HG03064 (cell line): ENCODE results near the gene SETDB1.
"Not testable (repeated sequence)": the region's sequence is repeated elsewhere in the genome, so short reads cannot be mapped to it uniquely, and the experiment has no call there.

ENCODE experiments used
- ATAC-seq: cut with Tn5 transposase; IDR thresholded peaks from one replicate; pipeline ENCODE4 v1.9.1; 2021; ENCODE audit warnings: low read depth; ENCODE audit not compliant: unreplicated experiment

The SETDB1 gene

GRCh38 chr1:150928286-150928685 is 2.1 kb downstream of the SETDB1 start:
- no peak for ATAC-seq

- not testable (repeated sequence) for ATAC-seq
Observed at GRCh38 chr1:150928775-150929174, 2.6 kb downstream of the SETDB1 start.

DNA sequence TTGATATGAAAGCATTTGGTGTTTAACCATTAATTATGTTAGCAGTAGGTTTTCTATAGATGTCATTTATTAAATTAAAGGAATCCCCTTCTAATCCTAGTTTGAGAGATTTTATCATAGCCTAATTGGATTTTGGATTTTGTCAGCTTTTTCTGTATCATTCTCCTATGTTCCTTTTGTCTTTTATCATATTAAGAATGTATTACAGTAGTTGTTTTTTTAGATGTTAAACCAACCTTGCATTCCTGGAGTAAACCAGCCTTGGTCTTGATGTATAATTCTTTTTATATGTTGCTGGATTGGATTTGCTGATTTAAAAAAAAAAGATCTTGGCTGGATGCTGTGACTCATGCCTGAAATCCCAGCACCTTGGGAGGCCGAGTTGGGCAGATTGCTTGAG is 5.6 kb downstream of the SETDB1 start:
- ATAC-seq, result no peak

DNA sequence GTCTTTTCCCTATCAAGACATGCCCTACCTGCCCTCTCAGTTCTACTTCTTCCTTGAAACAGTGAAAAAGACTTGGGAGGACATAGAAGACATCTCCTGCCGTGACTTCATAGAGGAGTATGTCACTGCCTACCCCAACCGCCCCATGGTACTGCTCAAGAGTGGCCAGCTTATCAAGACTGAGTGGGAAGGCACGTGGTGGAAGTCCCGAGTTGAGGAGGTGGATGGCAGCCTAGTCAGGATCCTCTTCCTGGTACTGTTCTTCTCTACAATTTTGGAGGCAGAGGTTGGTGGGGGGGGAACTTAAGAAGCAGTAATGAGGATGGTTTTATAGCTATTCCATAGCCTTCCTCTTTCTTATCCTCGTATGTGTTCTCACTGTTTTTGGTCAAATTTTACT is 18.7 kb downstream of the SETDB1 start:
- ATAC-seq, result no peak

- no peak for ATAC-seq
Observed at GRCh38 chr1:150954708-150955107, 28.5 kb downstream of the SETDB1 start.

DNA sequence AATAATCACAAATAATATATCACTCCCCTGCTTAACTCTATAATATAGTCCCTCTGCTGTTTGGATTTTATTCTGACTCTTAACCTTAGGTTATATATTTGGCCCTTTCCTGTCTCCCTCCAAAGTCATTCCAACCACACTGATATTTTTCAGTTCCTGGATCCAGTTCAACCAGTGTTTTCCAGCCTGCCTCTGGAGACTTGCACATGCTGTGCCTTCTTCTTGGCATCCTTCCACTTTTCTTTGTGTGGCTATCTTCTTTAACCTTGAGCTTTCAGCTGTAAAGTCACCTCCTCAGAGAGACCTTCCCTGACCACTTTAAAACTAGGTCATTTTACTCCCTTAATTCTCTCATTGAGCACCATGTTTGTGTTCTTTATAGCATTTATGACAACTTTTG is 29.1 kb downstream of the SETDB1 start:
- no peak for ATAC-seq

GRCh38 chr1:150957666-150958065 is 31.5 kb downstream of the SETDB1 start:
- ATAC-seq, result no peak

- no peak for ATAC-seq
Observed at GRCh38 chr1:150960646-150961045, 34.5 kb downstream of the SETDB1 start.

DNA sequence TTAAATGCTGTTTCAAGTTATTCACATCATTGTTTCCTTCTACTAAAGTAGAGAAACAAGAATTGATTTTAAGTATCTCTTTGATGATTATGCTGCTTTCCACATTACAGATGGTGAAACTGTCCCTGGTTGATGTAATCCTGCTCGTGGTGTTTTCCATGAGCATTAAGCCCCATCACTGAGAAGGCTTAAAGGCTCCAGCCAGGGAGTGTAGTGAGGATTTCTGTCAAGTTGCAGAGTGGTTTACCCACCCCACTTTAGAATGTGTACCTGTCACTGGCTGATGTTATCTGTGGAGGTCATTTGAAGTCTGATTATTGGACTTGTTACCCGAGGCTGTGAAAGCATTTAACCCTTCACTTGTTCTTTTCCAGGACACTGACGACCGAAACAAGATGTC is 35.6 kb downstream of the SETDB1 start:
- ATAC-seq, result no peak

GRCh38 chr1:150963321-150964163 is 37.4 kb downstream of the SETDB1 start:
- ATAC-seq, result no peak

- no peak for ATAC-seq
Observed at GRCh38 chr1:150964164-150964489, 38.0 kb downstream of the SETDB1 start.

GRCh38 chr1:150965605-150966004 is 39.4 kb downstream of the SETDB1 start:
- ATAC-seq, result no peak

- ATAC-seq, result no peak
Observed at GRCh38 chr1:150966011-150966410, 39.8 kb downstream of the SETDB1 start.

- no peak for ATAC-seq
Observed at GRCh38 chr1:150967936-150968335, 41.8 kb downstream of the SETDB1 start.

GRCh38 chr1:150968491-150968890 is 42.3 kb downstream of the SETDB1 start:
- no peak for ATAC-seq

DNA sequence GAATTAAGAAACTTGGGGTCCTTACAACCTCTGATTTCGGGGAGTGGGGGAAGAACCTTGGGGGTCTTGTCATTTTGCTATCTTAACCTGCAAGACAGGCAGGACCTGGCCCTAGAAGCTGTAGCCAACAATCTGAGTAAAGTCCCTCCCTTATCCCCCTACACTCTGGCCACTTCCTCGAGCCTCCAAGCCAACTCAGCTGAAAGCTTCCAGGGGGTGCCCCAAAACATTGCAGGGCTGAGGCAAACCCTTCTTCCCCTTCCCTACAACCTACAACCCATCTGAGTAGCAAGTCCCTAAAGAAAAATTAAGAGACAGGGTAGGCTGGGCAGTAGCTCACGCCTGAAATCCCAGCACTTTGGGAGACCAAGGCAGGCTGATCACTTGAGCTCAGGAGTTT is 43.5 kb downstream of the SETDB1 start:
- no peak for ATAC-seq

DNA sequence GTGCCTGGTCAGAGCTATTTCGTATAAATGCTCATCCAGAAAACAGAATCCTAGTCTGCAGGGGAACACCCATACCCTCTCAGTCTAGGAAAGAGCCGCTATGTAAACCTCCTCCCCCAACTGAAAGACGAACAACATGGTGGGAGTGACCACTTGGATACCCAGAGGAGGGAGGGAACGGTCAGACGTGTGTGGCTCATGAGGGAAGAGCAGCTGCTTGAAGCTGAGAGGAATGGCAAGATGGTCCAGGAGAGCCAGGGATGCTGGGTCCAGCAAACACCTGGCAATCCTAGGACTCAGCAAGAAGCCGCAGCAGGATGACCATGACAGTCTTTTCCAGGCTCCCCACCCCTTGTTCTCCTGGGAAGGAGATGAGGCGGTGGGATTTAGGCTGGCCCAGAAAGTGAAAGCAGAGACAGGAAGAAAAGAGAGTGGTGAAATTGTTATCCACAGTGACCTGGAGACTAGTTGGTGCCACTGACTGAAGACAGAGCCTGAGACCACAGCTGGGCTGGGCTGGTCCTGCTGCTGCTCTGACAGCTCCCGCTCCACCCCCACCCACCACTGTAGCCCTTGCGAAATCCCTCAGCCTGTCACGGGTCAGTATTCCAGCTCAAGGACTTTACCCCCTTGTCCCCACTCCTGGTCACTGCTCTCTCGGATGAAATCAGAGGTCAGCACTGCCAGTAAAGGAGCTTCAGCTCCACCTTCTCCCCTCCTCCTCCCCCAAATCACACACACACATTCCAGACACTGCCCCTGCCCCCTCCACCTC is 44.8 kb downstream of the SETDB1 start:
- no peak for ATAC-seq

DNA sequence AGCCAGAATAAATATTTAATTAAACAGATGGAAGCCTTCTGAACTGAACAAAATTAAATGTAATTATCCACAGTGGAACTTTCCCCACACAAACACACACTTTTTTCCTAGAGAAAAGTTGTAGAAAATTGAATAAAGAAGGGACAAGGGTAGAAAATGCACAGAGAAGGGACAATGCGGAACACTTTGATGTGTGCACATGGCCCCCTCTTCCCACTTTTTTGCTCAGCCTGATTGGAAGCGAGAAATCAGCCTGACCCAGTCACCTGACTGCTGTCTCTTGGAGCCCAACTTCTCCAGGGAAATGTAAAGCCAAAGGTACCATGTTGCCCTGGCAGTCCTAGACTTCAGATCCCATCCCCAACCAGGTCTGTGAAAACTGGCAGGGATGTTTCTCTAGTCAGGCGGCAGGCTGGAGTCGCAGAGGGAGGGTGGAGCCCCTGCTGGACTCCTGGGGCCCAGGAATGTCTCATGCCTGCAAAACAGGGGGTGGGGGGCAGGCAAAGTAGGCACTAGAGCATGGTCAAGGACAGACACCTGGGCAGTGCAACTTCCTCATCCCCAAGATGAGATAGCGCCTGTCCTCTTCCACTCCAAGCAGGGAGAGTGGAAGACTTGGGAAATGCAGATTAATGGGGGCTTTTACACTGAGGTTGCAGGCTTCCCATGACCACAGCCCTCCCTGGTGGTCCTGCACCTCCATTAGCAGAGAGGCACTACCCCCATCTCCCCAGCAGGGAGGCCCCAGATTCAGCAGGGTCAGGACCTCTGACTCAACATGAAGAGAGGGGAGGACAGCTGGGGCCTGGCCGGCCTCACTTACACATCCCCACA is 45.6 kb downstream of the SETDB1 start:
- no peak for ATAC-seq

DNA sequence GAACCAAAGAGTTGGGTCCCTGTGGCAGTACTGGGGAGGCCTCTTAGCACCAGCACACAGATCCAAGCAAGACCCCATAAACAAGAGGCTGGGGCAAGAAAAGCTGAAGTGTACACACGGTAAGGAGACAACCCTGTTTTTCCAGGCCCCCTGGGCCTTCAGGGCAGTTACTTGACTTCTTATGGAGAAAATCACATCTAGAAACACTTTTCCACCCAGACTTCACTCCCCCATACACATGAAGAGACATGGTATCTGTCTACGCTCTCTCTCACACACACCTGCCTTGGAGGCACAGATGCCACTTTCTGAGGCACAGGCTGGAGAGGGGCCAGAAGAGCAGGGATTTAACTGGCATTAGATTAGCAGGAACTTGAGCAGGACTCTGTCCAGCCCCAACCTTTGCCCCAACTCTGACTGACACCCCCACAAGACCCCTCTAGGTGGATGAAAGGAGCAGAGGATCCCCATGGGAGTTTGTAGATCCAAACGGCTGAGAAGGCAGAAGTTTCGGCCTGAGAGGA is 46.3 kb downstream of the SETDB1 start:
- ATAC-seq, result no peak

DNA sequence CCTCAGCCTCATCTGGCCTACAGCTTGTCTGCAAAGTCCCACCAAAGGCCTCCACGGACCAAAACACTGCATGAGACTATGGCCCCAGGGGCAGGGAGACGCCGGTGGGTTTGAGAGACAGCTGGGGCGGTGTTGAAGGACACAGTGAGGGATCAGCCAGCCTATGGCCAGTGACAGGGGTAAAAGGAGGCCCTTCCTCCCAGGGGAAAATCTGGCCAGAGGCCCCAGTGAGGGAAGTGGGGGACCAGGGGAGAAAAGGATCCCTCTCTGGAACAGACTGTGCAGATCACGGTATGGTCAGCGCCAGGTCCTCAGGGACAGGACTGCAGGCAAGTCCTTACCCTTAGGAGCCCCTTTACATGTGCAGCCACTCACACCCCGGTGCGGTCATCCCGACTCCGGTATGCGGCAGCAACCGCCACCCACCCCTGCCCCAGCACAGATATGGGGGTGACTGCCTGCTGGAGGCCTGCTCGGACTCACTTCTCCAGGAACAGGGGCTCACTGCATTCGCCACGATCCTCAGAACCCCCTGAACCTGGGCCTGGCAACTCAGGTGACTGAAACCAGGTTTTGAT is 47.2 kb downstream of the SETDB1 start:
- ATAC-seq, result no peak
